Measurements from ENCODE around the gene GAK.

GAK gene

GRCh38 chr4:855880-856224, 76.3 kb downstream of the GAK start:
- H3K9me2 ChIP-seq (replicated peaks; ENCODE audit: insufficient read depth, low read length): no peaks in the 10 kb centered on the region
- H3K4me3 ChIP-seq (ENCODE audit: insufficient read depth, low read length, poor library complexity, severe bottlenecking): no peak overlapping the region
- H3K27ac ChIP-seq (ENCODE audit: low read depth, low read length): peak overlapping the region; percentile 45
- no peaks in the 10 kb centered on the region for H3K27me3 ChIP-seq (ENCODE audit: low read length)
- H2AFZ ChIP-seq (ENCODE audit: low read depth, low read length, severe bottlenecking): no peak overlapping the region
- H3K9me3 ChIP-seq (ENCODE audit: insufficient read depth, low read length): peaks cover 20% of the 10 kb centered on the region; the same call in 1 of the 2 replicates
- no peak overlapping the region for H3K9ac ChIP-seq (ENCODE audit: low read length)
- H3K4me2 ChIP-seq (ENCODE audit: low read depth, low read length, poor library complexity, severe bottlenecking): no peak overlapping the region
- H3K79me2 ChIP-seq (ENCODE audit: insufficient read depth, low read length): no peaks in the 10 kb centered on the region
- TF ChIP-seq EZH2phosphoT487 (conservative IDR thresholded peaks at IDR 0.05; ENCODE audit: low read length) (no peak), CTCF (IDR thresholded peaks at IDR 0.05; ENCODE audit: insufficient read depth, low read length, poor library complexity, severe bottlenecking) (no peak)
- H3F3A ChIP-seq (ENCODE audit: insufficient read depth): peaks cover 18% of the 10 kb centered on the region
- H3K36me3 ChIP-seq (ENCODE audit: low read length): peaks cover 19% of the 10 kb centered on the region
- H4K20me1 ChIP-seq (ENCODE audit: low read depth, low read length): no peaks in the 10 kb centered on the region

- Histone ChIP-seq H3K27me3 (ENCODE audit: low read length) (no peaks in the 10 kb centered on the region), H3K4me3 (ENCODE audit: insufficient read depth, low read length, poor library complexity, severe bottlenecking) (no peak overlapping the region), H3K9me3 (ENCODE audit: insufficient read depth, low read length) (peaks cover 20% of the 10 kb centered on the region; the same call in 1 of the 2 replicates), H3F3A (ENCODE audit: insufficient read depth) (peaks cover 18% of the 10 kb centered on the region), H4K20me1 (ENCODE audit: low read depth, low read length) (no peaks in the 10 kb centered on the region), H3K4me2 (ENCODE audit: low read depth, low read length, poor library complexity, severe bottlenecking) (no peak overlapping the region), H2AFZ (ENCODE audit: low read depth, low read length, severe bottlenecking) (no peak overlapping the region), H3K36me3 (ENCODE audit: low read length) (peaks cover 14% of the 10 kb centered on the region), H3K9me2 (replicated peaks; ENCODE audit: insufficient read depth, low read length) (no peaks in the 10 kb centered on the region), H3K27ac (ENCODE audit: low read depth, low read length) (no peak overlapping the region), H3K79me2 (ENCODE audit: insufficient read depth, low read length) (no peaks in the 10 kb centered on the region), H3K9ac (ENCODE audit: low read length) (no peak overlapping the region)
- TF ChIP-seq EZH2phosphoT487 (conservative IDR thresholded peaks at IDR 0.05; ENCODE audit: low read length) (no peak), CTCF (IDR thresholded peaks at IDR 0.05; ENCODE audit: insufficient read depth, low read length, poor library complexity, severe bottlenecking) (no peak)
Observed at GRCh38 chr4:854356-854755, 77.8 kb downstream of the GAK start.

GRCh38 chr4:853416-853781, 78.7 kb downstream of the GAK start:
- Histone ChIP-seq H3K79me2 (ENCODE audit: insufficient read depth, low read length) (no peaks in the 10 kb centered on the region), H3K4me3 (ENCODE audit: insufficient read depth, low read length, poor library complexity, severe bottlenecking) (no peak overlapping the region), H3F3A (ENCODE audit: insufficient read depth) (peaks cover 18% of the 10 kb centered on the region), H4K20me1 (ENCODE audit: low read depth, low read length) (no peaks in the 10 kb centered on the region), H3K9ac (ENCODE audit: low read length) (no peak overlapping the region), H2AFZ (ENCODE audit: low read depth, low read length, severe bottlenecking) (no peak overlapping the region), H3K27ac (ENCODE audit: low read depth, low read length) (no peak overlapping the region), H3K4me2 (ENCODE audit: low read depth, low read length, poor library complexity, severe bottlenecking) (no peak overlapping the region), H3K9me2 (replicated peaks; ENCODE audit: insufficient read depth, low read length) (no peaks in the 10 kb centered on the region), H3K36me3 (ENCODE audit: low read length) (peaks cover 11% of the 10 kb centered on the region), H3K9me3 (ENCODE audit: insufficient read depth, low read length) (peaks cover 20% of the 10 kb centered on the region; the same call in 1 of the 2 replicates), H3K27me3 (ENCODE audit: low read length) (no peaks in the 10 kb centered on the region)
- TF ChIP-seq EZH2phosphoT487 (conservative IDR thresholded peaks at IDR 0.05; ENCODE audit: low read length) (no peak), CTCF (IDR thresholded peaks at IDR 0.05; ENCODE audit: insufficient read depth, low read length, poor library complexity, severe bottlenecking) (no peak)

Measured in SU-DHL-6 (cell line).